Left cardiac atrium (tissue), 4 donors: ENCODE measurements around the gene SENP5. TPM values are rescaled to one million over a fixed set of nuclear protein-coding genes. Genes with fewer than 3 reads are reported as not detected.
A peak's percentile ranks its signal among the peaks of the same experiment; 100 is the strongest.
"Not testable (repeated sequence)": the region's sequence is repeated elsewhere in the genome, so short reads cannot be mapped to it uniquely, and the experiment has no call there.

Experiments
- ATAC-seq, 2 donors: fragments of 200-7000 bp; cut with Tn5 transposase; one replicate each; pipeline ENCODE4 v1.9.1; 2020; ENCODE audit warnings: mild to moderate bottlenecking in 2 of 2, moderate library complexity in 2 of 2
- DNase-seq: peaks from one replicate; pipeline ENCODE4 v3.0.0-alpha.2; 2020
- intact Hi-C, 2 donors: fragments of 100-400 bp; cut with DNase I; formaldehyde crosslinking; loops; one replicate each; pipeline versions ENCODE4 v1.14.1 to v1.15.1; 2022 to 2023
- total RNA-seq, 2 donors: library from RNA; stranded (reverse); fragmentation: NEBNext Ultra II Directional; extraction: Animal tissue kit (Norgen Biotek cat#: 25700); gene quantifications; one replicate each; pipeline ENCODE4 v1.2.1, GENCODE V29; 2021
- donor health status: DM: no; HTN: yes; CAD: no.
- donor health status: DM: no; HTN: yes; CAD: no; lungs with severe emphysema.
- donor health status: DM: yes; HTN: yes; CAD: no.
- donor health status: Dilated cardiomyopathy.

SENP5 gene
- total RNA-seq, 2 donors from 2014 or later: 17.5 to 26.9 TPM

GRCh38 chr3:196874511-196875094, 6.9 kb downstream of the SENP5 start:
- DNase-seq, ATAC-seq, intact Hi-C loops: not testable (repeated sequence)

- ATAC-seq (no peak), DNase-seq (no peak)
- intact Hi-C loops: no loop called here
Measured at GRCh38 chr3:196875258-196875657, 7.5 kb downstream of the SENP5 start.

GRCh38 chr3:196883361-196883760, 15.6 kb downstream of the SENP5 start:
- ATAC-seq (no peak), DNase-seq (no peak)
- intact Hi-C loops: no loop called here

- DNase-seq (no peak), ATAC-seq (no peak)
- intact Hi-C loops: no loop called here
Measured at GRCh38 chr3:196886144-196886543, 18.4 kb downstream of the SENP5 start.

- DNase-seq (no peak), ATAC-seq (peak in 1 of 2 donors; percentile 41)
- intact Hi-C loops: no loop called here
Measured at GRCh38 chr3:196889844-196890708, 22.4 kb downstream of the SENP5 start.

GRCh38 chr3:196894557-196895295, 27.0 kb downstream of the SENP5 start:
- ATAC-seq (no peak), DNase-seq (no peak)
- intact Hi-C loops: no loop called here

- DNase-seq (no peak), ATAC-seq (no peak)
- intact Hi-C loops: no loop called here
Measured at GRCh38 chr3:196896229-196896628, 28.5 kb downstream of the SENP5 start.

GRCh38 chr3:196901768-196902167, 34.0 kb downstream of the SENP5 start:
- intact Hi-C loops: no loop called here
- DNase-seq: no peak
- ATAC-seq: no peak

- DNase-seq (no peak), ATAC-seq (no peak)
- intact Hi-C loops: no loop called here
Measured at GRCh38 chr3:196902296-196902695, 34.6 kb downstream of the SENP5 start.

- DNase-seq (no peak), ATAC-seq (no peak)
- intact Hi-C loops: no loop called here
Measured at GRCh38 chr3:196903740-196904139, 36.0 kb downstream of the SENP5 start.

GRCh38 chr3:196914866-196915265, 47.1 kb downstream of the SENP5 start:
- no peak for DNase-seq
- ATAC-seq: no peak
- intact Hi-C loops: no loop called here

GRCh38 chr3:196915375-196915774, 47.7 kb downstream of the SENP5 start:
- intact Hi-C loops: no loop called here
- no peak for DNase-seq
- ATAC-seq: no peak

GRCh38 chr3:196916221-196916620, 48.5 kb downstream of the SENP5 start:
- ATAC-seq (no peak), DNase-seq (no peak)
- intact Hi-C loops: no loop called here

- ATAC-seq (no peak), DNase-seq (no peak)
- intact Hi-C loops: no loop called here
Measured at GRCh38 chr3:196916995-196917394, 49.3 kb downstream of the SENP5 start.

GRCh38 chr3:196918968-196919367, 51.2 kb downstream of the SENP5 start:
- intact Hi-C loops: no loop called here
- no peak for DNase-seq
- no peak for ATAC-seq

GRCh38 chr3:196920733-196921132, 53.0 kb downstream of the SENP5 start:
- DNase-seq: no peak
- intact Hi-C loops: no loop called here
- no peak for ATAC-seq

- intact Hi-C loops: no loop called here
Measured at GRCh38 chr3:196927571-196928453, 60.1 kb downstream of the SENP5 start.

GRCh38 chr3:196931157-196931556, 63.4 kb downstream of the SENP5 start:
- ATAC-seq: no peak
- intact Hi-C loops: no loop called here
- no peak for DNase-seq

More at GRCh38 chr3:196927571-196928453, 60.1 kb downstream of the SENP5 start:
- no peak for DNase-seq
- ATAC-seq: no peak
